HCT116 (cell line): ENCODE results near the gene MAML2. TPM values are rescaled to one million over a fixed set of nuclear protein-coding genes. Genes with fewer than 3 reads are reported as not detected.

Experiments used
- ATAC-seq: fragments of 200-7000 bp; cut with Tn5 transposase; 2 replicates; pipeline ENCODE4 v1.9.1; 2020; ENCODE audit warnings: mild to moderate bottlenecking, moderate library complexity
- BruUV-seq: library from RNA; stranded (reverse); fragments of 400-500 nt; replicated peaks from 2 replicates; lab custom pipeline; 2021; lab: Mats Ljungman, UMichigan
- CTCF ChIA-PET: fragments of 300-600 bp; sonication (Branson Sonifier 250); formaldehyde crosslinking; loops from one replicate; lab custom pipeline; 2021; ENCODE audit warnings: antibody characterized with exemption; lab: Charles Lee
- POLR2A ChIA-PET: fragments of 300-600, 350-600 bp; sonication (Branson Sonifier 250); formaldehyde crosslinking; loops from one replicate; lab custom pipeline; 2021; ENCODE audit warnings: antibody characterized with exemption; lab: Charles Lee
- RAD21 ChIA-PET, 2 experiments: fragments of 300-600 bp; sonication (Branson Sonifier 250); formaldehyde crosslinking; loops; one replicate each; lab custom pipeline; 2023; ENCODE audit warnings: low total read pairs in 2 of 2; ENCODE audit not compliant: uncharacterized antibody in 2 of 2, unreplicated experiment in 2 of 2, low non-redundant PET in 1 of 2; lab: Charles Lee
- DNase-seq: peaks from one replicate; pipeline ENCODE4 v3.0.0-alpha.2; 2010; ENCODE audit warnings: low read depth, low spot score
- H2AFZ ChIP-seq: fragments of 200-600 bp; shearing (Covaris generic), sonication (generic); 2 replicates; pipeline ENCODE4 v1.6.1; 2017; ENCODE audit warnings: low read depth, mixed run types, mixed read lengths, antibody characterized with exemption, low read length; ENCODE audit not compliant: poor library complexity, severe bottlenecking
- H3K27ac ChIP-seq: 2 replicates; pipeline ENCODE4 v1.5.1; 2012; ENCODE audit warnings: low read depth, low read length
- H3K27me3 ChIP-seq: fragments of 200-600 bp; sonication (generic); 2 replicates; pipeline ENCODE4 v1.6.1; 2016; ENCODE audit warnings: mixed run types, low read length, mixed read lengths; ENCODE audit not compliant: insufficient read depth
- H3K36me3 ChIP-seq, 2 experiments: fragments of 200-500 bp in 1 of 2; fragments of 200-600 bp in 1 of 2; sonication (Bioruptor generic) in 1 of 2; sonication (generic) in 1 of 2; 2 replicates each; pipeline versions ENCODE4 v1.5.1 to v1.6.1; 2014 to 2016; ENCODE audit warnings: low read length in 2 of 2, inconsistent platforms in 1 of 2, mixed read lengths in 1 of 2, mixed run types in 1 of 2; ENCODE audit not compliant: insufficient read depth in 2 of 2, control insufficient read depth in 1 of 2
- H3K4me1 ChIP-seq, 2 experiments: fragments of 200-600 bp in 1 of 2; sonication (generic) in 1 of 2; 2 replicates each; pipeline versions ENCODE4 v1.5.1 to v1.6.1; 2012 to 2017; ENCODE audit warnings: low read length in 2 of 2, inconsistent platforms in 1 of 2, mild to moderate bottlenecking in 1 of 2, mixed read lengths in 1 of 2, mixed run types in 1 of 2, moderate library complexity in 1 of 2; ENCODE audit not compliant: insufficient read depth in 2 of 2, control insufficient read depth in 1 of 2
- H3K4me2 ChIP-seq: fragments of 200-600 bp; sonication (generic); 2 replicates; pipeline ENCODE4 v1.6.1; 2017; ENCODE audit warnings: mixed run types, low read length, mixed read lengths
- H3K4me3 ChIP-seq, 2 experiments: fragments of 200-600 bp in 1 of 2; sonication (generic) in 1 of 2; replicated peaks in 1 of 2; 2 replicates each; pipeline ENCODE4 v1.5.1; 2011 to 2016; ENCODE audit warnings: low read length in 2 of 2, control low read depth in 1 of 2, low read depth in 1 of 2, mild to moderate bottlenecking in 1 of 2, mixed read lengths in 1 of 2, mixed run types in 1 of 2
- H3K79me2 ChIP-seq: fragments of 200-600 bp; sonication (generic); 2 replicates; pipeline ENCODE4 v1.6.1; 2017; ENCODE audit warnings: mild to moderate bottlenecking, mixed run types, low read length, moderate library complexity, mixed read lengths; ENCODE audit not compliant: insufficient read depth
- H3K9ac ChIP-seq: fragments of 200-600 bp; sonication (generic); 2 replicates; pipeline ENCODE4 v1.6.1; 2016; ENCODE audit warnings: low read length, mixed read lengths
- H3K9me2 ChIP-seq: fragments of 200-600 bp; sonication (generic), shearing (Covaris generic); 2 replicates; pipeline ENCODE4 v1.6.1; 2017; ENCODE audit warnings: mixed run types, mild to moderate bottlenecking, moderate library complexity; ENCODE audit not compliant: insufficient read depth
- H3K9me3 ChIP-seq, 2 experiments: fragments of 200-500 bp in 1 of 2; fragments of 200-600 bp in 1 of 2; sonication (Bioruptor generic) in 1 of 2; sonication (generic) in 1 of 2; 2 replicates each; pipeline ENCODE4 v1.6.1; 2014 to 2017; ENCODE audit warnings: low read length in 2 of 2, mixed read lengths in 2 of 2, inconsistent platforms in 1 of 2, low read depth in 1 of 2, mild to moderate bottlenecking in 1 of 2, mixed run types in 1 of 2, moderate library complexity in 1 of 2; ENCODE audit not compliant: control insufficient read depth in 1 of 2, insufficient read depth in 1 of 2
- H4K20me1 ChIP-seq: fragments of 200-600 bp; sonication (generic), shearing (Covaris generic); 2 replicates; pipeline ENCODE4 v1.6.1; 2017; ENCODE audit warnings: mixed run types, mild to moderate bottlenecking, moderate library complexity; ENCODE audit not compliant: insufficient read depth
- ATF3 ChIP-seq: IDR thresholded peaks from 2 replicates; pipeline ENCODE4 v1.6.1; 2012
- CBX3 ChIP-seq: IDR thresholded peaks from 2 replicates; pipeline ENCODE4 v1.6.1; 2012; ENCODE audit warnings: low read depth
- CEBPB ChIP-seq: IDR thresholded peaks from 2 replicates; pipeline ENCODE4 v1.6.1; 2012; ENCODE audit warnings: low read depth
- CTCF ChIP-seq, 3 experiments: fragments of 200-600 bp in 1 of 3; sonication (generic) in 1 of 3; IDR thresholded peaks in 2 of 3; conservative IDR thresholded peaks in 1 of 3; 2 replicates each; pipeline ENCODE4 v1.5.1; 2012 to 2017; ENCODE audit warnings: low read depth in 2 of 3, low read length in 2 of 3, antibody characterized with exemption in 1 of 3, borderline replicate concordance in 1 of 3, control low read depth in 1 of 3, mild to moderate bottlenecking in 1 of 3, mixed read lengths in 1 of 3, mixed run types in 1 of 3, moderate library complexity in 1 of 3; ENCODE audit not compliant: insufficient read depth in 1 of 3
- EGR1 ChIP-seq: IDR thresholded peaks from 2 replicates; pipeline ENCODE4 v1.6.1; 2012; ENCODE audit warnings: low read depth
- ELF1 ChIP-seq: IDR thresholded peaks from 2 replicates; pipeline ENCODE4 v1.6.1; 2012; ENCODE audit warnings: low read depth, borderline replicate concordance
- EZH2 ChIP-seq: fragments of 200-600 bp; sonication (generic); IDR thresholded peaks from 2 replicates; pipeline ENCODE4 v1.6.1; 2017; ENCODE audit warnings: antibody characterized with exemption, mixed run types
- FOSL1 ChIP-seq: IDR thresholded peaks from 2 replicates; pipeline ENCODE4 v1.6.1; 2012; ENCODE audit warnings: low read depth
- JUND ChIP-seq: IDR thresholded peaks from 2 replicates; pipeline ENCODE4 v1.6.1; 2012
- MAX ChIP-seq: IDR thresholded peaks from 2 replicates; pipeline ENCODE4 v1.6.1; 2012
- POLR2A ChIP-seq: IDR thresholded peaks from 2 replicates; pipeline ENCODE4 v1.7.0; 2011; ENCODE audit warnings: borderline replicate concordance; ENCODE audit not compliant: insufficient read depth, insufficient read length; ENCODE audit errors: extremely low read depth
- POLR2AphosphoS5 ChIP-seq: IDR thresholded peaks from 2 replicates; pipeline ENCODE4 v1.6.1; 2011; ENCODE audit warnings: mild to moderate bottlenecking, low read depth, low read length, moderate library complexity
- RAD21 ChIP-seq: IDR thresholded peaks from 2 replicates; pipeline ENCODE4 v1.6.1; 2012; ENCODE audit warnings: low read depth, mild to moderate bottlenecking
- REST ChIP-seq: IDR thresholded peaks from 2 replicates; pipeline ENCODE4 v1.6.1; 2012; ENCODE audit warnings: low read depth
- SRF ChIP-seq: IDR thresholded peaks from 2 replicates; pipeline ENCODE4 v1.6.1; 2012; ENCODE audit warnings: low read depth
- YY1 ChIP-seq: IDR thresholded peaks from 2 replicates; pipeline ENCODE4 v1.6.1; 2011; ENCODE audit warnings: low read length, low read depth, moderate library complexity, mild to moderate bottlenecking; ENCODE audit not compliant: insufficient replicate concordance; ENCODE audit errors: extremely low read depth
- ZBTB33 ChIP-seq: IDR thresholded peaks from 2 replicates; pipeline ENCODE4 v1.6.1; 2011; ENCODE audit warnings: mild to moderate bottlenecking, low read length, moderate library complexity; ENCODE audit not compliant: insufficient replicate concordance; ENCODE audit errors: extremely low read depth
- ZFX ChIP-seq: fragments of 450-650 bp; IDR thresholded peaks from 2 replicates; pipeline ENCODE4 v1.6.1; 2017
- ZNF274 ChIP-seq: fragments of 200-500 bp; sonication (Bioruptor generic); IDR thresholded peaks from 2 replicates; pipeline ENCODE4 v1.6.1; 2014; ENCODE audit warnings: mild to moderate bottlenecking, low read depth, low read length, inconsistent platforms
- intact Hi-C: fragments of 100-400 bp; cut with micrococcal nuclease; formaldehyde crosslinking; loops from 2 replicates; pipeline ENCODE4 v1.10.0; 2022
- total RNA-seq: library from RNA; stranded (reverse); gene quantifications from one replicate; pipeline ENCODE4 v1.2.1, GENCODE V29; 2021; ENCODE audit not compliant: unreplicated experiment

The MAML2 gene
- total RNA-seq, 1 experiment from 2014 or later = 2.6 TPM

- H3K36me3 ChIP-seq = no peaks in the 10 kb centered on the region
- intact Hi-C loops = no loop called here
- no peaks in the 10 kb centered on the region for H3K27me3 ChIP-seq
- DNase-seq (peak; percentile 48), ATAC-seq (peak; percentile 65)
- ChIA-PET CTCF (interaction anchor here (1.1 kb wide), 1 partner anchor 29 kb away, joined by 3 read pairs; no protein-coding TSS in a partner anchor), RAD21 (no interaction called here), POLR2A (interaction anchor here (1.4 kb wide), 1 partner anchor 29 kb away, joined by 4 read pairs; the partner anchor contains the start of gene MAML2)
- BruUV-seq = no TSS peak
- peak overlapping the region; percentile 59 for H3K4me2 ChIP-seq
- peak overlapping the region in 1 of 2 experiments; percentile 32; a peak in 2 of 4 replicates for H3K4me3 ChIP-seq
- peak overlapping the region; percentile 31 for H3K27ac ChIP-seq
- H3K79me2 ChIP-seq = no peaks in the 10 kb centered on the region
- H3K9me3 ChIP-seq = no peaks in the 10 kb centered on the region
- H3K9me2 ChIP-seq = no peaks in the 10 kb centered on the region
- H3K9ac ChIP-seq = peak overlapping the region; percentile 48
- peak overlapping the region; percentile 49 for H2AFZ ChIP-seq
- peaks cover 33 to 54% of the 10 kb centered on the region in 2 experiments for H3K4me1 ChIP-seq
- H4K20me1 ChIP-seq = no peaks in the 10 kb centered on the region
- TF ChIP-seq YY1 = no peak
- 0 out of 2 replicates have a peak, but pooled peaks have one; percentile 10 for TF ChIP-seq CEBPB
- no peak for TF ChIP-seq SRF
- TF ChIP-seq ZBTB33 = no peak
- no peak for TF ChIP-seq POLR2A
- no peak for TF ChIP-seq CTCF (IDR thresholded peaks at IDR 0.05 in 2 of 3, conservative IDR thresholded peaks at IDR 0.05 in 1 of 3; ENCODE audit: borderline replicate concordance in 1 of 3, insufficient read depth in 1 of 3, low read depth in 2 of 3, low read length in 2 of 3)
- TF ChIP-seq ZNF274 = no peak
- no peak for TF ChIP-seq EZH2
- no peak for TF ChIP-seq ZFX
- TF ChIP-seq ELF1 = peak; percentile 27; the same call in 1 of the 2 replicates
- peak; percentile 47 for TF ChIP-seq JUND
- TF ChIP-seq FOSL1 = peak; percentile 7; the same call in 1 of the 2 replicates
- TF ChIP-seq REST = no peak
- peak; percentile 33; the same call in 1 of the 2 replicates for TF ChIP-seq POLR2AphosphoS5
- peak; percentile 58; the same call in 1 of the 2 replicates for TF ChIP-seq CBX3
- TF ChIP-seq EGR1 = 0 out of 2 replicates have a peak, but pooled peaks have one; percentile 19
- TF ChIP-seq ATF3 = no peak
- 0 out of 2 replicates have a peak, but pooled peaks have one; percentile 10 for TF ChIP-seq RAD21
- 0 out of 2 replicates have a peak, but pooled peaks have one; percentile 29 for TF ChIP-seq MAX
These were observed 28.5 kb downstream of the MAML2 start for GRCh38 chr11:96314326-96315020.
